T-cell (primary cell): ENCODE measurements around the gene JDP2. TPM values are rescaled to one million over a fixed set of nuclear protein-coding genes. Genes with fewer than 3 reads are reported as not detected.

Experiments used
- ATAC-seq, 4 experiments: fragments of 200-7000 bp in 3 of 4; fragments of 150-1000 bp in 1 of 4; cut with Tn5 transposase; replicated peaks in 1 of 4; 1 replicate in 3 of 4; 2 replicates in 1 of 4; pipeline ENCODE4 v1.10.0; 2021; ENCODE audit warnings: moderate library complexity in 3 of 4, mild to moderate bottlenecking in 2 of 4, moderate number of reproducible peaks in 1 of 4
- CTCF ChIA-PET, 2 donors: fragments of 300-600 bp; sonication (Branson Sonifier 250); formaldehyde crosslinking; loops; one replicate each; lab custom pipeline; 2022; ENCODE audit warnings: antibody characterized with exemption in 2 of 2; lab: Charles Lee
- POLR2A ChIA-PET, 2 donors: fragments of 300-600 bp; sonication (Branson Sonifier 250); formaldehyde crosslinking; loops; one replicate each; lab custom pipeline; 2022; ENCODE audit warnings: antibody characterized with exemption in 2 of 2; lab: Charles Lee
- DNase-seq, 35 experiments: peaks; one replicate each; pipeline versions ENCODE4 v3.0.0 to v3.0.0-alpha.2; 2013 to 2023
- H3K27ac ChIP-seq: one replicate; pipeline ENCODE4 v1.5.1; 2013; ENCODE audit warnings: low read length
- H3K27me3 ChIP-seq, 2 experiments: replicated peaks in 1 of 2; 1 replicate in 1 of 2; 2 replicates in 1 of 2; pipeline versions ENCODE4 v1.6.1 to v1.7.0; 2013; ENCODE audit warnings: low read length in 1 of 2, mixed read lengths in 1 of 2; ENCODE audit not compliant: control insufficient read depth in 2 of 2, insufficient read depth in 2 of 2; ENCODE audit errors: extremely low read depth in 1 of 2
- H3K36me3 ChIP-seq, 2 donors: 1 replicate in 1 of 2; 2 replicates in 1 of 2; pipeline versions ENCODE4 v1.6.1 to v1.7.0; 2013; ENCODE audit warnings: low read length in 1 of 2; ENCODE audit not compliant: control insufficient read depth in 2 of 2, insufficient read depth in 1 of 2; ENCODE audit errors: extremely low read depth in 1 of 2
- H3K4me1 ChIP-seq, 2 experiments: 1 replicate in 1 of 2; 2 replicates in 1 of 2; pipeline versions ENCODE4 v1.6.1 to v1.7.0; 2013; ENCODE audit warnings: low read length in 2 of 2, mixed read lengths in 1 of 2; ENCODE audit not compliant: insufficient read depth in 2 of 2, control insufficient read depth in 1 of 2; ENCODE audit errors: extremely low read depth in 1 of 2
- H3K4me3 ChIP-seq, 2 donors: 1 replicate in 1 of 2; 2 replicates in 1 of 2; pipeline versions ENCODE4 v1.5.1 to v1.7.0; 2013; ENCODE audit warnings: mild to moderate bottlenecking in 2 of 2, low read length in 1 of 2, moderate library complexity in 1 of 2; ENCODE audit not compliant: control insufficient read depth in 1 of 2; ENCODE audit errors: extremely low read depth in 1 of 2
- H3K9me3 ChIP-seq: 2 replicates; pipeline ENCODE4 v1.7.0; 2013
- H3K27ac Mint-ChIP-seq, 2 donors: one replicate each; pipeline ENCODE4 v1.8.0; 2020 to 2021; ENCODE audit warnings: mild to moderate bottlenecking in 2 of 2, mixed read lengths in 2 of 2
- H3K27me3 Mint-ChIP-seq, 2 donors: one replicate each; pipeline ENCODE4 v1.8.0; 2021 to 2022; ENCODE audit warnings: mixed read lengths in 2 of 2
- H3K36me3 Mint-ChIP-seq: one replicate; pipeline ENCODE4 v1.8.0; 2021; ENCODE audit warnings: mixed read lengths
- H3K4me1 Mint-ChIP-seq, 3 donors: one replicate each; pipeline ENCODE4 v1.8.0; 2020 to 2022; ENCODE audit warnings: mixed read lengths in 3 of 3, mild to moderate bottlenecking in 1 of 3
- H3K4me3 Mint-ChIP-seq, 3 donors: one replicate each; pipeline ENCODE4 v1.8.0; 2020 to 2022; ENCODE audit warnings: mild to moderate bottlenecking in 3 of 3, mixed read lengths in 3 of 3, moderate library complexity in 3 of 3
- H3K9me3 Mint-ChIP-seq, 3 donors: one replicate each; pipeline ENCODE4 v1.8.0; 2020 to 2022; ENCODE audit warnings: mixed read lengths in 3 of 3
- WGBS: methylation state at CpG from one replicate; pipeline ENCODE4 v1.1.5; 2013; ENCODE audit warnings: missing lambda C conversion rate; ENCODE audit not compliant: insufficient coverage; 5-methylcytosine and 5-hydroxymethylcytosine counted together
- total RNA-seq, 35 experiments: library from RNA in 6 of 35; stranded (reverse) in 6 of 35; fragments of 120-200 nt in 1 of 35; gene quantifications; one replicate each; pipeline versions ENCODE4 v1.2.1 to v1.2.4 and lab custom pipeline; 2013 to 2026

Gene JDP2
- total RNA-seq, 5 donors from 2014 or later (not counting 1 experiment from before 2014, with no cell fraction given), result 0.45 to 0.93 (median 0.76) TPM

DNA sequence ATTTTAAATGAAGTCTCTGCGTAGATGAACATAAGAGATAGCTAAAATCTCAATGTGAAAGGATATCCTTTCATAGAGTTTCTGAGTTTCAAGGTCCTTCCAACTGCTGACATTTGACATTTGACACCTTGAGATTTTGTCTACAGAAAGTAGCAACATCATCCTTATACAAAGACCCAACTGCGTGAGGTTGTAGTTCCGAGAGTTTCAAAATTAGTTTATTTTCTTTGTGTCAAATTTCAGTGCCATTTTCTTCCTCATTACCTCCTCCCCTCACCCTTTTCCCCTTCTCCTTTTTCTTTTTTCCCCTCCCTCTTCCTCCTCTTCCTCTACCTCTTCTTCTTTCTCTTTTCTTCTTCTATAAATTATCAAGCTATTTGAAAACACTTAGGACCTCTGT lies 67.6 kb downstream of the JDP2 start:
- Histone ChIP-seq H3K27me3 (no peaks in the 10 kb centered on the region), H3K4me1 (peaks cover 0 to 24% of the 10 kb centered on the region in 2 experiments), H3K27ac (no peak overlapping the region), H3K36me3 (no peaks in the 10 kb centered on the region), H3K4me3 (no peak overlapping the region), H3K9me3 (no peaks in the 10 kb centered on the region)
- POLR2A ChIA-PET, result interaction anchor here in 1 of 2 donors (0.5 to 0.6 kb wide), 2 partner anchors 57 to 444 kb away, joined by 4 to 7 read pairs; no protein-coding TSS in a partner anchor
- ATAC-seq, result no peak
- no peak for DNase-seq
- no peaks in the 10 kb centered on the region for H3K27me3 Mint-ChIP-seq
- CTCF ChIA-PET, result interaction anchor here (0.7 to 1.4 kb wide), 4 partner anchors 8 to 194 kb away, joined by 3 to 7 read pairs (median 4); no protein-coding TSS in a partner anchor
- H3K4me3 Mint-ChIP-seq, result no peak overlapping the region
- H3K9me3 Mint-ChIP-seq, result no peaks in the 10 kb centered on the region
- H3K36me3 Mint-ChIP-seq, result no peaks in the 10 kb centered on the region
- H3K4me1 Mint-ChIP-seq, result peaks cover 7 to 16% (median 11%) of the 10 kb centered on the region in 3 donors
- H3K27ac Mint-ChIP-seq, result no peak overlapping the region
- 62% methylated on average over 2 of the region's 3 CpGs for WGBS

GRCh38 chr14:75495882-75496281 lies 68.1 kb downstream of the JDP2 start:
- no peak overlapping the region for H3K4me3 Mint-ChIP-seq
- ATAC-seq, result no peak
- no peaks in the 10 kb centered on the region for H3K27me3 Mint-ChIP-seq
- H3K4me1 ChIP-seq, result peaks cover 0 to 24% of the 10 kb centered on the region in 2 experiments
- peaks cover 7 to 16% (median 11%) of the 10 kb centered on the region in 3 donors for H3K4me1 Mint-ChIP-seq
- no peak overlapping the region for H3K27ac ChIP-seq
- H3K4me3 ChIP-seq, result no peak overlapping the region
- no peaks in the 10 kb centered on the region for H3K9me3 ChIP-seq
- 100% methylated on average over 2 of the region's 5 CpGs for WGBS
- no peaks in the 10 kb centered on the region for H3K27me3 ChIP-seq
- CTCF ChIA-PET, result interaction anchor here (0.7 to 1.4 kb wide), 4 partner anchors 9 to 191 kb away, joined by 3 to 7 read pairs (median 4); no protein-coding TSS in a partner anchor
- POLR2A ChIA-PET, result interaction anchor here in 1 of 2 donors (0.5 kb wide), 1 partner anchor 56 kb away, joined by 7 read pairs; no protein-coding TSS in a partner anchor
- no peaks in the 10 kb centered on the region for H3K9me3 Mint-ChIP-seq
- H3K36me3 ChIP-seq, result no peaks in the 10 kb centered on the region
- H3K27ac Mint-ChIP-seq, result no peak overlapping the region
- no peak for DNase-seq
- no peaks in the 10 kb centered on the region for H3K36me3 Mint-ChIP-seq

DNA sequence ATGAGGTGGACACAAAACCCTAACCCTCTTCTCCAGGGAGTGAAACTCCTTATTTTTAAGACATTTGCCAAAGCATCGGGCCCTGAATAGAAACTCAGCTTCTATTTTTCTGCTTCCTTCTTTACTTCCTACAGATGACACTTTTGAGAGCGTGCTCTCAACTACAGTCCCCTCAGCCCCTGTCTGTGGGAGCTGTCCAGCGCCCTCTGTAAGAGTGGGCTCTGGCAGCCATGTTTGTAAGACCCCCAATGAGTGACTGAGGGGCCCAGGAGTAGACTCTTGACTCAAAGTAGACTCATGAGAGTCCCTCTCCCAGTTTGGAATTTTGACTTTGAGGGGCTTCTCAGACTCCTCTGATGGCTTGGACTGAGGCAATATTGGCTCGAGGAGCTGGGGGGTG lies 68.9 kb downstream of the JDP2 start:
- no peak for ATAC-seq
- ChIA-PET CTCF (interaction anchor here (0.6 to 1.4 kb wide), 3 partner anchors 9 to 192 kb away, joined by 4 to 9 read pairs (median 4); no protein-coding TSS in a partner anchor), POLR2A (interaction anchor here in 1 of 2 donors (0.6 kb wide), 1 partner anchor 131 kb away, joined by 4 read pairs; no protein-coding TSS in a partner anchor)
- Histone ChIP-seq H3K27me3 (no peaks in the 10 kb centered on the region), H3K4me3 (no peak overlapping the region), H3K4me1 (peaks cover 0 to 24% of the 10 kb centered on the region in 2 experiments), H3K27ac (no peak overlapping the region), H3K9me3 (no peaks in the 10 kb centered on the region), H3K36me3 (no peaks in the 10 kb centered on the region)
- DNase-seq, result no peak
- no peak overlapping the region for H3K27ac Mint-ChIP-seq
- no peaks in the 10 kb centered on the region for H3K9me3 Mint-ChIP-seq
- peaks cover 7 to 16% (median 11%) of the 10 kb centered on the region in 3 donors for H3K4me1 Mint-ChIP-seq
- 67% methylated on average over 1 of the region's 4 CpGs for WGBS
- no peak overlapping the region for H3K4me3 Mint-ChIP-seq
- no peaks in the 10 kb centered on the region for H3K36me3 Mint-ChIP-seq
- no peaks in the 10 kb centered on the region for H3K27me3 Mint-ChIP-seq

DNA sequence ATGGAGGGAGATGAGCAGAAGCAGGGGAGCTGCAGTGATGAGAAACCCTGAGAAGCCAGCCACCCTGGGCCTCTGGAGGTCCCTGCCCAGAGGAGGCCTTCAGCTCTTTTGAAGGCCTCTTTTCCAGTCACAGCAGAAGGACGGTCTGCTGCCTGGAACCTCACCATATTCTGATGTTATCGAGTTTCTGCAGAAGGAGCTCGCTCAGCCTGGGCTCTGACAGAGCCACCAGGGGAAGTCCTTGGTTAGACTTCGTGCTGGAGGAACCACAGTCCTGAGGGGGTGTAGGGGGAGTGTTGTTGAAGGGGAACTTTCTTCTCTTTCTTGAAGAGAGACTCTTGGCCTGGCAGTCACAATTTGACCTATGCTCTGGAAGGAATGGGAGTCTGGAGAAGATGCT lies 69.4 kb downstream of the JDP2 start:
- Mint-ChIP-seq H3K36me3 (no peaks in the 10 kb centered on the region), H3K4me1 (peaks cover 7 to 16% (median 11%) of the 10 kb centered on the region in 3 donors), H3K27ac (peak overlapping the region in 1 of 2 donors; percentile 19), H3K9me3 (no peaks in the 10 kb centered on the region), H3K4me3 (no peak overlapping the region), H3K27me3 (no peaks in the 10 kb centered on the region)
- H3K36me3 ChIP-seq, result no peaks in the 10 kb centered on the region
- POLR2A ChIA-PET, result interaction anchor here in 1 of 2 donors (0.5 to 0.6 kb wide), 2 partner anchors 16 to 132 kb away, joined by 4 read pairs; no protein-coding TSS in a partner anchor
- H3K4me1 ChIP-seq, result peaks cover 0 to 24% of the 10 kb centered on the region in 2 experiments
- DNase-seq, result peak in 2 of 35 experiments; percentile 9 to 41
- ATAC-seq, result peak; percentile 32 to 56 (median 45)
- CTCF ChIA-PET, result interaction anchor here in 1 of 2 donors (1.2 kb wide), 1 partner anchor 193 kb away, joined by 4 read pairs; no protein-coding TSS in a partner anchor
- no peaks in the 10 kb centered on the region for H3K27me3 ChIP-seq
- no peaks in the 10 kb centered on the region for H3K9me3 ChIP-seq
- WGBS, result 10% methylated on average over 4 of the region's 4 CpGs
- H3K27ac ChIP-seq, result no peak overlapping the region
- no peak overlapping the region for H3K4me3 ChIP-seq

DNA sequence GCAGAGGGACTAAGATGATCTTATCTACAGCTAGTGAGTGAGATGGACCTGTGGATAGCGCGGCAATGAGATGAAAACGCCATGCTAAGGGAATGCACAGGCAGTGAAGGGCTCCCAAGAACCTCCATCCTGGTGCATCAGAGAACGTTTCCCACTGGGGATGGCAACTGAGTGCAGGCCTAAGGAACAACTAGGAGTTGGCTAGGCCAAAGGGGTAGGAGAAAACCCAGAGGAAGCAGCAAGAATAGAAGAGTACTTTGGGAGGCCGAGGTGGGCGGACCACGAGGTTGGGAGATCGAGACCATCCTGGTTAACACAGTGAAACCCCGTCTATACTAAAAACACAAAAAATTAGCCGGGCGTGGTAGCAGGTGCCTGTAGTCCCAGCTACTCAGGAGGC lies 69.9 kb downstream of the JDP2 start:
- H3K36me3 Mint-ChIP-seq, result no peaks in the 10 kb centered on the region
- 80% methylated on average over 4 of the region's 11 CpGs for WGBS
- H3K27me3 Mint-ChIP-seq, result no peaks in the 10 kb centered on the region
- Histone ChIP-seq H3K4me3 (no peak overlapping the region), H3K4me1 (peaks cover 0 to 24% of the 10 kb centered on the region in 2 experiments), H3K27me3 (no peaks in the 10 kb centered on the region), H3K9me3 (no peaks in the 10 kb centered on the region), H3K36me3 (no peaks in the 10 kb centered on the region), H3K27ac (no peak overlapping the region)
- DNase-seq, result no peak
- no peak overlapping the region for H3K4me3 Mint-ChIP-seq
- no peak for ATAC-seq
- CTCF ChIA-PET, result no interaction called here
- no peaks in the 10 kb centered on the region for H3K9me3 Mint-ChIP-seq
- H3K27ac Mint-ChIP-seq, result no peak overlapping the region
- H3K4me1 Mint-ChIP-seq, result peaks cover 7 to 16% (median 11%) of the 10 kb centered on the region in 3 donors
- POLR2A ChIA-PET, result interaction anchor here in 1 of 2 donors (0.5 kb wide), 1 partner anchor 15 kb away, joined by 4 read pairs; no protein-coding TSS in a partner anchor

GRCh38 chr14:75499084-75499875 lies 71.5 kb downstream of the JDP2 start:
- Mint-ChIP-seq H3K36me3 (no peaks in the 10 kb centered on the region), H3K27me3 (no peaks in the 10 kb centered on the region), H3K4me3 (no peak overlapping the region), H3K9me3 (no peaks in the 10 kb centered on the region), H3K27ac (peak overlapping the region; percentile 16 to 66), H3K4me1 (peaks cover 7 to 11% (median 11%) of the 10 kb centered on the region in 3 donors)
- Histone ChIP-seq H3K4me1 (peaks cover 0 to 24% of the 10 kb centered on the region in 2 experiments), H3K36me3 (no peaks in the 10 kb centered on the region), H3K9me3 (no peaks in the 10 kb centered on the region), H3K27ac (no peak overlapping the region), H3K27me3 (no peaks in the 10 kb centered on the region), H3K4me3 (no peak overlapping the region)
- WGBS, result 84% methylated on average over 9 of the region's 16 CpGs
- no peak for ATAC-seq
- ChIA-PET CTCF (no interaction called here), POLR2A (no interaction called here)
- no peak for DNase-seq
